ENCODE data around the gene PITHD1. TPM values are rescaled to one million over a fixed set of nuclear protein-coding genes. Genes with fewer than 3 reads are reported as not detected.
"Not testable (repeated sequence)": the region's sequence is repeated elsewhere in the genome, so short reads cannot be mapped to it uniquely, and the experiment has no call there.

Gene PITHD1
- polyA plus RNA-seq, 4 donors, result 59.3 to 66.8 (median 63.4) TPM

GRCh38 chr1:23816906-23817305 lies 38.7 kb downstream of the PITHD1 start:
- no peak for DNase-seq (ENCODE audit: low read depth in 4 of 4, low spot score in 3 of 4)

- DNase-seq (ENCODE audit: low read depth in 4 of 4, low spot score in 3 of 4), result no peak
These were observed 39.4 kb downstream of the PITHD1 start for GRCh38 chr1:23817633-23818032.

GRCh38 chr1:23823767-23824166 lies 45.5 kb downstream of the PITHD1 start:
- no peak for DNase-seq (ENCODE audit: low read depth in 4 of 4, low spot score in 3 of 4)

- DNase-seq (ENCODE audit: low read depth in 4 of 4, low spot score in 3 of 4), result no peak
These were observed 46.5 kb downstream of the PITHD1 start for GRCh38 chr1:23824711-23825075.

- peak; percentile 86 to 89 (median 88) for DNase-seq (ENCODE audit: low read depth in 4 of 4, low spot score in 3 of 4)
These were observed 47.0 kb downstream of the PITHD1 start, which contains the start of gene HMGCL for GRCh38 chr1:23825076-23825761. HMGCL (minus strand) TSS chr1:23825429; CDS start chr1:23825415, 14 bp downstream.

- DNase-seq (ENCODE audit: low read depth in 4 of 4, low spot score in 3 of 4), result no peak
These were observed 47.7 kb downstream of the PITHD1 start for GRCh38 chr1:23825762-23826522.

GRCh38 chr1:23826590-23826989 lies 48.4 kb downstream of the PITHD1 start:
- not testable (repeated sequence) for DNase-seq (ENCODE audit: low read depth in 4 of 4, low spot score in 3 of 4)

- DNase-seq (ENCODE audit: low read depth in 4 of 4, low spot score in 3 of 4), result no peak
These were observed 49.5 kb downstream of the PITHD1 start for GRCh38 chr1:23827717-23828116.

- not testable (repeated sequence) for DNase-seq (ENCODE audit: low read depth in 4 of 4, low spot score in 3 of 4)
These were observed 55.9 kb downstream of the PITHD1 start for GRCh38 chr1:23834156-23834555.

GRCh38 chr1:23836037-23836436 lies 57.8 kb downstream of the PITHD1 start:
- DNase-seq (ENCODE audit: low read depth in 4 of 4, low spot score in 3 of 4), result no peak

Other genes with a start within 250 kb of the PITHD1 start
- 1 to 10 TPM; 4.4 to 5.3 (median 4.7) TPM for gene E2F2, start 247.2 kb upstream of the PITHD1 start, polyA plus RNA-seq (ENCODE audit: insufficient read length in 4 of 4)
- 100 to 1,000 TPM; 304 to 373 (median 349) TPM for gene ID3, start 218.9 kb upstream of the PITHD1 start, polyA plus RNA-seq (ENCODE audit: insufficient read length in 4 of 4)
- 1,000 to 10,000 TPM; 2,217 to 2,567 (median 2,423) TPM for gene RPL11, start 86.6 kb upstream of the PITHD1 start, polyA plus RNA-seq (ENCODE audit: insufficient read length in 4 of 4)
- gene ELOA, start 34.9 kb upstream of the PITHD1 start, polyA plus RNA-seq (ENCODE audit: insufficient read length in 4 of 4), result 10 to 100 TPM; 32.2 to 41.2 (median 36.0) TPM
- gene LYPLA2, start 12.7 kb downstream of the PITHD1 start, polyA plus RNA-seq (ENCODE audit: insufficient read length in 4 of 4), result 10 to 100 TPM; 64.3 to 80.5 (median 69.4) TPM
- 10 to 100 TPM; 30.7 to 42.4 (median 32.8) TPM for gene GALE, start 22.3 kb downstream of the PITHD1 start, polyA plus RNA-seq (ENCODE audit: insufficient read length in 4 of 4)
- 10 to 100 TPM; 68.8 to 83.8 (median 77.1) TPM for gene HMGCL, start 47.0 kb downstream of the PITHD1 start, polyA plus RNA-seq (ENCODE audit: insufficient read length in 4 of 4)
- gene FUCA1, start 89.9 kb downstream of the PITHD1 start, polyA plus RNA-seq (ENCODE audit: insufficient read length in 4 of 4), result 10 to 100 TPM; 43.8 to 55.2 (median 48.5) TPM
- under 1 TPM; 0.06 to 0.08 (median 0.06) TPM for gene CNR2, start 134.9 kb downstream of the PITHD1 start, polyA plus RNA-seq (ENCODE audit: insufficient read length in 4 of 4)
- 100 to 1,000 TPM; 199 to 236 (median 217) TPM for gene PNRC2, start 181.4 kb downstream of the PITHD1 start, polyA plus RNA-seq (ENCODE audit: insufficient read length in 4 of 4)
- gene SRSF10, start 201.9 kb downstream of the PITHD1 start, polyA plus RNA-seq (ENCODE audit: insufficient read length in 4 of 4), result 100 to 1,000 TPM; 190 to 234 (median 213) TPM

Data from right renal pelvis (tissue), 4 donors.